H1 (cell line): Measurements from ENCODE around the gene CD300LF.

Source experiments
- CTCF ChIP-seq, 3 experiments: IDR thresholded peaks; 1 replicate in 2 of 3; 2 replicates in 1 of 3; pipeline versions ENCODE4 v1.5.1 to v1.6.1; 2011; ENCODE audit warnings: low read length in 3 of 3, mild to moderate bottlenecking in 3 of 3, inconsistent platforms in 2 of 3, low read depth in 1 of 3, moderate library complexity in 1 of 3; ENCODE audit not compliant: insufficient read depth in 1 of 3; ENCODE audit errors: control extremely low read depth in 1 of 3
- SP2 ChIP-seq: IDR thresholded peaks from 2 replicates; pipeline ENCODE4 v1.6.1; 2012; ENCODE audit warnings: mild to moderate bottlenecking, low read length, inconsistent platforms
- SUZ12 ChIP-seq: fragments of 200-600 bp; sonication (generic); IDR thresholded peaks from 2 replicates; pipeline ENCODE4 v1.6.1; 2012; ENCODE audit warnings: mild to moderate bottlenecking, inconsistent platforms, low read length, moderate library complexity, mixed read lengths
- USF2 ChIP-seq: IDR thresholded peaks from 2 replicates; pipeline ENCODE4 v1.6.1; 2011; ENCODE audit warnings: low read length, improper control_type of control experiment

- no peak for TF ChIP-seq CTCF (IDR thresholded peaks at IDR 0.05; ENCODE audit: control extremely low read depth in 1 of 3, insufficient read depth in 1 of 3, low read depth in 1 of 3, low read length in 3 of 3)
- no peak for TF ChIP-seq SP2
- no peak for TF ChIP-seq USF2
- TF ChIP-seq SUZ12, result no peak
These were observed 31.6 kb upstream of the CD300LF start for GRCh38 chr17:74744349-74744713.
